Epithelial cell of esophagus (primary cell): ENCODE data around the gene KCNQ2.

Experiments used
- DNase-seq: peaks from one replicate; pipeline ENCODE4 v3.0.0; 2010; ENCODE audit warnings: low read depth
- H3K4me3 ChIP-seq: 2 replicates; pipeline ENCODE4 v1.5.1; 2011; ENCODE audit warnings: mild to moderate bottlenecking, low read length, control low read depth
- TF ChIP-seq, protein P1 (sequence below): IDR thresholded peaks from 2 replicates; pipeline ENCODE4 v1.5.1; 2011; ENCODE audit warnings: low read depth, mild to moderate bottlenecking, low read length, control low read depth, inconsistent platforms; ENCODE audit not compliant: insufficient read depth; ENCODE audit errors: missing control alignments

Gene KCNQ2

DNA sequence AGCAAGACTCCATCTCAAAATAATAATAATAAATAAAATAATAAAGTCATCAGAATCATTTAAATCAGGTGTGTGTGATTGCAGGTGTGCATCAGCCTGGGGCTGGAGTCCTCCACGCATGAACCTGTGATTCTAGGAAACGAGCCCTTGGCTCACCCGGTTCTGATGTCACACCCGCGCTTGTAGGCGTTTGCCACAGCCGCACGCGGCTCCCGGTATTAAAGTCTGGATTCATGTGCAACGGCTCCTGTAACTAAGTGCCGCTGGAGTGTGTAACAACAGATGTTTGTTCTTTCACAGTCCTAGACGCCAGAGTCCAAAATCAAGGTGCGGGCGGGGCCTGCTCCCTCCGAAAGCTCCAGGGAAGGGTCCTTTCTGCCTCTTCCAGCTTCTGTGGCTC, 45.2 kb downstream of the KCNQ2 start:
- TF ChIP-seq, protein P1, sequence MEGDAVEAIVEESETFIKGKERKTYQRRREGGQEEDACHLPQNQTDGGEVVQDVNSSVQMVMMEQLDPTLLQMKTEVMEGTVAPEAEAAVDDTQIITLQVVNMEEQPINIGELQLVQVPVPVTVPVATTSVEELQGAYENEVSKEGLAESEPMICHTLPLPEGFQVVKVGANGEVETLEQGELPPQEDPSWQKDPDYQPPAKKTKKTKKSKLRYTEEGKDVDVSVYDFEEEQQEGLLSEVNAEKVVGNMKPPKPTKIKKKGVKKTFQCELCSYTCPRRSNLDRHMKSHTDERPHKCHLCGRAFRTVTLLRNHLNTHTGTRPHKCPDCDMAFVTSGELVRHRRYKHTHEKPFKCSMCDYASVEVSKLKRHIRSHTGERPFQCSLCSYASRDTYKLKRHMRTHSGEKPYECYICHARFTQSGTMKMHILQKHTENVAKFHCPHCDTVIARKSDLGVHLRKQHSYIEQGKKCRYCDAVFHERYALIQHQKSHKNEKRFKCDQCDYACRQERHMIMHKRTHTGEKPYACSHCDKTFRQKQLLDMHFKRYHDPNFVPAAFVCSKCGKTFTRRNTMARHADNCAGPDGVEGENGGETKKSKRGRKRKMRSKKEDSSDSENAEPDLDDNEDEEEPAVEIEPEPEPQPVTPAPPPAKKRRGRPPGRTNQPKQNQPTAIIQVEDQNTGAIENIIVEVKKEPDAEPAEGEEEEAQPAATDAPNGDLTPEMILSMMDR = no peak
- H3K4me3 ChIP-seq = no peak overlapping the region
- DNase-seq = no peak

DNA sequence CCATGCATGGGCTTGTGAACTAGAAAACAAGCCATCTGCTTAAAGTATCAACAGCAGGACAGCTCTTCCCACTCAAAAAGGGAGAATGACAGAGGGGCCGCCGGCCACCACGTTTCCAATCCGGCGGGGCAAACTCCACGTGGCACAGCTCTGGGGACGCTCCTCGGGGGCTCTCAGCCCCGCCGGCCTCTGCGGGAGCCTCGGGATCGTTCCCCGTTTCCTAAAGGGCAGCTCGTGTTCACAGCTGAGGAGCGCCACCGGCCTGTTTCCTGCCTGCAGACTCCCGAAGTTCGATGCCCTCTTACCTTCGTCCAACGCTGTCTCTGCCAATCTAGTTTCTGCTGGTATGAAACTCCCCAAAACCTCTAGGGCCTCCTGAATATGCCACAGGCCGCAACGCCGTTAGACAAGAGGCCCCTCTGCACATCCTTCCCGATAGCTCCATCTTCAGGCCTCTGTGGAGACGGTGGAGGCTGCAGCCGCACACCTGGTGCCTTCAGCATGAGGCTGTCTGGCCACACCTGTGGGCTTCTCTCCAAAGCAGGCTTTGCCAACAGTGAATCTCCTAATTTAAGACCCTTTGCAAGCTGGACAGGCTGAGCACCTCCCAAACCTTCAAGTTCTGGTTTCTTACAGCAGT, 46.5 kb downstream of the KCNQ2 start:
- no peak overlapping the region for H3K4me3 ChIP-seq
- no peak for DNase-seq
- TF ChIP-seq, protein P1 = no peak

DNA sequence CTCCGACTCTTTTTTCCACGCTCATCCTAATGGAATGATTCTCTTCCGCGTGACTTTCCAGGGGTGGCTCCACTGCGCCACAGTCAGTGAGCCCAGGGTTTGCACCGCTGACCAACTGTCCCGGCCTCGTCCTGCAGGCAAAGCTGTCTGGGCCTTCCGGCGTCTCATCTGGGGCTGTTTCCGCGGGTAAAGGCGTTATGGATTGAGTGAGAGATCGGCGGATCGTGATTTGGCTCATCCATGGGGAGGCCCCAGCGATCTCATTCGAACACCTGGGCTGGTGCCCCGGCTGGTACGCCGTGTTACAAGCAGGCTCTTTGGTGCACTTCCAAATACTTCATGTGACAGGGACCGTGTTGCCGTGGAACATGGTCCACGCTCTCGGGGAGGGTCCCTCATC, 47.8 kb downstream of the KCNQ2 start:
- no peak overlapping the region for H3K4me3 ChIP-seq
- DNase-seq = no peak
- TF ChIP-seq, protein P1 = no peak

DNA sequence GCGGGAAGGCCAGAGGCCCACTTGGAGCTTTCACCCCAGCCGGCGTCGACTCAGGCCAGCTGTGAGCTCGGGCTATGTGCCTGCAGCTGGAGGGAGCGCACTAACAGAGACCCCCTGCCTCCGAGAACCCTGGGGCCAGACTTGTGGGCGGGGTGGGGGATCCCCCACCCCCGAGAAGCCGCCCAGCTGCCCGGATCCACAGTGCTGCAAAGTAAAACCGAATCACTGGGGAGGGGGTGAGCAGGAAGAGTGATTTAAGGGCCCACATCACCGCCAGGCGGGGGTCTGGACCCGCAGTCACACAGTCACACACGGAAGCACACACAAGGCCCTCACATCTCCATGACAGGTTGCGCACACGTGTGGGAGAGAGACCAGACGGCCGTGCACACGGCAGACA, 48.7 kb downstream of the KCNQ2 start:
- DNase-seq = no peak
- H3K4me3 ChIP-seq = no peak overlapping the region
- TF ChIP-seq, protein P1 = no peak

DNA sequence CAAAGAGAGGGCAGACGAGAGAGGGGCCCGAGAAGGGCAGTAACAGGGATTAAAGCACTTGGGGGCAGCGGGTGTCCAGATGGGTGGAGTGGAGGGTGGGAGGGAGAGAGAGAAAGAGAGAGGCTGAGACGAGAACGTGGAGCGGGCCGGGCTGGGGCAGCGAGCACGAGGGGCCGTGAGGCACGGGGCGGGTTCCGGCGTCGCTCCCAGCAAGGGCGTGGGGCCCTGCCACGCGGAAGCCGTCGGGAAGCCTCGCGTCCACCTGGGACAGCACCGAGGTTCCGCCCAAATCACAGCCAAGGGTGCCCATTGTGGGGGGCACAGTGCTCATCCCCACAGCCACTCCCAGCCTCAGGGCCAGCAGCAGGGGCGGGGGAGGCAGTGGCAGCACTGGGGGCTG, 49.8 kb downstream of the KCNQ2 start:
- H3K4me3 ChIP-seq = no peak overlapping the region
- TF ChIP-seq, protein P1 = no peak
- no peak for DNase-seq

DNA sequence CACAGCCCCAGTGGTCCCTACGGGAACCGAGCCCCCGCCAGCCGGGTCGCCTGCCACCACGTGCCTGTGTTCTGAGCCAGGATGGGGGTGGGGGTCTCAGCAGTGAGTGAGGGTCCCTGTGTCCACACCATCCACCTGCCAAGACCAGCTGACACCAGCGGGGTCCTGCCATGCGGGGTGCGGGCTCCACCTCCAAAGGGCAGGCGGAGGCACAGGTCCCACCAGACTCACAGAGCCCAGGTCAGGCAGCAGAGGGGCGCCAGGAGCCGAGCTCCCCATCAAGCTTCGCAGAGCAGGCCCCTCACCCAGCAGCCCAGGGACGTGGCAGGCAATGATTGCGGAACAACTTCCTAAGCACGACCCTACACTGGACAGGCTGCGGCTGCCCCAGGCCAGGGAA, 50.5 kb downstream of the KCNQ2 start:
- no peak for DNase-seq
- TF ChIP-seq, protein P1 = no peak
- H3K4me3 ChIP-seq = no peak overlapping the region

DNA sequence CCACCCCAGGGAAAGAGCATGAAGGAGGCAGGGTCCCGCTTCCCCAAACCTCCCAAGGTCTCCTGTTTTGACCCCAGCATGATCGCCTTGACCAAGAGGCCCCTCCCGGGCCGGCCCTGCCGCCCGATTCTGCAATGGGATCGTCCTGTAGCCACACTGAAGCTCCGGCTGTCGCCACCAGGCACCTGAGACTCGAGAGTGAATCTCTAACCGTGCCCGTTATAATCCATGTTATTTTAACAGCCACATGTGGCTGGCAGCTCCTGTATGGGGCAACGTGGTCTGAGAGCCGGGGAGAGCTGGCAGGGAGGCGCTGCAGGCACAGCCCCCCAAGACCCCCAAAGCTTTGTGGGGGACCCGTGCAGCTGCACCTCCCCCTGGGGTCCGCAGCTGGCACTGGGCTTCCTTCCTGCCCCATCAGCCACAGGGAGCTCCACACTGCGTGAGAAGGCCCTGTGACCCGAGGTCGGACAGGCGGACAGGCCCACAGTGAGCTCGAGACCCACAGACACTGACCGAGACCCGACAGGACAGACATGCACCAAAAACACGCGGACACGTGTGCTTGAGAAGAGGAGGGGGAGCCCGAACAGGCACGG, 51.3 kb downstream of the KCNQ2 start:
- H3K4me3 ChIP-seq = no peak overlapping the region
- DNase-seq = no peak
- TF ChIP-seq, protein P1 = no peak
